Lower leg skin (tissue), 3 donors: Measurements from ENCODE around the gene SPACA5.
"Not testable (repeated sequence)": the region's sequence is repeated elsewhere in the genome, so short reads cannot be mapped to it uniquely, and the experiment has no call there.

Source experiments
- CTCF ChIP-seq, 3 donors: fragments of 450-650 bp; IDR thresholded peaks; one replicate each; pipeline ENCODE4 v1.5.1; 2016; ENCODE audit warnings: antibody characterized with exemption in 3 of 3, mild to moderate bottlenecking in 3 of 3, moderate library complexity in 2 of 3
- POLR2A ChIP-seq, 2 donors: fragments of 450-650 bp; IDR thresholded peaks; one replicate each; pipeline ENCODE4 v1.6.1; 2016 to 2017; ENCODE audit warnings: antibody characterized with exemption in 2 of 2, mild to moderate bottlenecking in 1 of 2, moderate library complexity in 1 of 2

- not testable (repeated sequence) for TF ChIP-seq POLR2A, CTCF (IDR thresholded peaks at IDR 0.05)
Measured at GRCh38 chrX:48006688-48007087, at the start of gene SPACA5.
